C1 segment of cervical spinal cord (tissue), 14 donors: Measurements from ENCODE around the gene SEPTIN1.

Experiments
- DNase-seq, 14 donors: peaks; one replicate each; lab custom pipeline; 2025; lab: John Stamatoyannopoulos, UW

The SEPTIN1 gene

GRCh38 chr16:30382111-30382881 lies at the start of gene SEPTIN1:
TSS of gene SEPTIN1 (minus strand) at chr16:30382561. CDS start at chr16:30382542, 19 bp downstream.
- no peak for DNase-seq

- DNase-seq = peak in 1 of 14 donors; percentile 53
These were observed 48.1 kb upstream of the SEPTIN1 start for GRCh38 chr16:30430428-30430970.

- peak; percentile 31 to 99 (median 86) for DNase-seq
These were observed 47.5 kb upstream of the SEPTIN1 start, which contains the start of gene DCTPP1 for GRCh38 chr16:30429678-30430427. TSS of gene DCTPP1 (minus strand) at chr16:30430030. CDS start at chr16:30429980, 50 bp downstream.

GRCh38 chr16:30429418-30429677 lies 47.0 kb upstream of the SEPTIN1 start:
- no peak for DNase-seq

GRCh38 chr16:30428055-30428454 lies 45.7 kb upstream of the SEPTIN1 start:
- DNase-seq = no peak

- no peak for DNase-seq
These were observed 38.6 kb upstream of the SEPTIN1 start for GRCh38 chr16:30421010-30421409.

- no peak for DNase-seq
These were observed 36.2 kb upstream of the SEPTIN1 start for GRCh38 chr16:30418350-30419181.

- DNase-seq = peak in 10 of 14 donors; percentile 21 to 86 (median 36)
These were observed 35.4 kb upstream of the SEPTIN1 start for GRCh38 chr16:30417529-30418349.

GRCh38 chr16:30416624-30417528 lies 34.5 kb upstream of the SEPTIN1 start:
- peak in 1 of 14 donors; percentile 12 for DNase-seq

- no peak for DNase-seq
These were observed 33.8 kb upstream of the SEPTIN1 start for GRCh38 chr16:30416047-30416603.

GRCh38 chr16:30414159-30414558 lies 31.8 kb upstream of the SEPTIN1 start:
- DNase-seq = no peak

GRCh38 chr16:30413112-30413806 lies 30.9 kb upstream of the SEPTIN1 start:
- no peak for DNase-seq

GRCh38 chr16:30409125-30410060 lies 27.0 kb upstream of the SEPTIN1 start:
- DNase-seq = peak in 13 of 14 donors; percentile 16 to 90 (median 81)

GRCh38 chr16:30407804-30408534 lies 25.6 kb upstream of the SEPTIN1 start:
- DNase-seq = peak in 1 of 14 donors; percentile 13

GRCh38 chr16:30407102-30407803 lies 24.9 kb upstream of the SEPTIN1 start, which contains the start of gene ZNF771:
TSS of gene ZNF771 (plus strand) at chr16:30407606. CDS start at chr16:30408054, 448 bp downstream.
- peak in 13 of 14 donors; percentile 44 to 93 (median 87) for DNase-seq

- no peak for DNase-seq
These were observed 24.4 kb upstream of the SEPTIN1 start for GRCh38 chr16:30406795-30407101.
